Measurements from ENCODE around the gene NAV2. TPM values are rescaled to one million over a fixed set of nuclear protein-coding genes. Genes with fewer than 3 reads are reported as not detected.

The NAV2 gene
- total RNA-seq, 4 donors from 2014 or later: 9.6 to 40.0 (median 23.1) TPM

GRCh38 chr11:19756675-19757475 lies 44.2 kb downstream of the NAV2 start:
- TF ChIP-seq EP300 (IDR thresholded peaks at IDR 0.05; ENCODE audit: low read depth) (no peak), CTCF (IDR thresholded peaks at IDR 0.05) (no peak), POLR2AphosphoS5 (IDR thresholded peaks at IDR 0.05) (no peak), POLR2A (IDR thresholded peaks at IDR 0.05) (no peak)
- no peak for DNase-seq
- in situ Hi-C loops (cut with MboI; ENCODE audit: low pct_ligation_motif_present in 1 of 4, low pct_unique_long_range_greater_than_20kb in 1 of 4, low sequenced_read_pairs in 3 of 4) (loop anchor here in 1 of 4 donors (25.0 kb wide), 1 partner anchor 695 kb away; the partner anchor contains the start of gene MRGPRX2), intact Hi-C loops (cut with DNase I; ENCODE audit: low total_unique reads) (no loop called here)
- Histone ChIP-seq H3K4me1 (peaks cover 9 to 15% (median 10%) of the 10 kb centered on the region in 4 donors), H3K9me3 (no peaks in the 10 kb centered on the region), H3K4me3 (no peak overlapping the region), H3K27ac (peak overlapping the region; percentile 16 to 60 (median 58)), H3K27me3 (no peaks in the 10 kb centered on the region), H3K36me3 (no peaks in the 10 kb centered on the region)
- 83% methylated on average over 8 to 11 of the region's 11 CpGs for WGBS, 2 donors (ENCODE audit: low coverage in 1 of 2)

GRCh38 chr11:19759389-19759788 lies 46.8 kb downstream of the NAV2 start:
- no peaks in the 10 kb centered on the region for H3K36me3 ChIP-seq
- 61 to 76% methylated on average over 3 of the region's 3 CpGs for WGBS, 2 donors (ENCODE audit: low coverage in 1 of 2)
- no peaks in the 10 kb centered on the region for H3K9me3 ChIP-seq
- intact Hi-C loops (cut with DNase I; ENCODE audit: low total_unique reads): no loop called here
- no peak for DNase-seq
- no peaks in the 10 kb centered on the region for H3K27me3 ChIP-seq
- TF ChIP-seq EP300 (IDR thresholded peaks at IDR 0.05; ENCODE audit: low read depth): no peak
- no peak for TF ChIP-seq POLR2A (IDR thresholded peaks at IDR 0.05)
- TF ChIP-seq CTCF (IDR thresholded peaks at IDR 0.05): no peak
- no peak for TF ChIP-seq POLR2AphosphoS5 (IDR thresholded peaks at IDR 0.05)
- in situ Hi-C loops (cut with MboI; ENCODE audit: low pct_ligation_motif_present in 1 of 4, low pct_unique_long_range_greater_than_20kb in 1 of 4, low sequenced_read_pairs in 3 of 4): loop anchor here in 1 of 4 donors (25.0 kb wide), 1 partner anchor 697 kb away; the partner anchor contains the start of gene MRGPRX2
- no peak overlapping the region for H3K4me3 ChIP-seq
- no peak overlapping the region for H3K27ac ChIP-seq
- H3K4me1 ChIP-seq: peaks cover 0 to 19% (median 7%) of the 10 kb centered on the region in 4 donors

GRCh38 chr11:19762266-19762665 lies 49.6 kb downstream of the NAV2 start:
- no peaks in the 10 kb centered on the region for H3K36me3 ChIP-seq
- TF ChIP-seq POLR2A (IDR thresholded peaks at IDR 0.05) (no peak), POLR2AphosphoS5 (IDR thresholded peaks at IDR 0.05) (no peak), CTCF (IDR thresholded peaks at IDR 0.05) (no peak), EP300 (IDR thresholded peaks at IDR 0.05; ENCODE audit: low read depth) (no peak)
- H3K9me3 ChIP-seq: no peaks in the 10 kb centered on the region
- 92% methylated on average over 1 of the region's 1 CpG; no CpG with 5 or more reads in 1 of the 2 donors for WGBS, 2 donors (ENCODE audit: low coverage in 1 of 2)
- in situ Hi-C loops (cut with MboI; ENCODE audit: low pct_ligation_motif_present in 1 of 4, low pct_unique_long_range_greater_than_20kb in 1 of 4, low sequenced_read_pairs in 3 of 4): loop anchor here in 1 of 4 donors (25.0 kb wide), 1 partner anchor 700 kb away; the partner anchor contains the start of gene MRGPRX2
- H3K4me1 ChIP-seq: peaks cover 0 to 9% (median 2%) of the 10 kb centered on the region in 4 donors
- DNase-seq: no peak
- intact Hi-C loops (cut with DNase I; ENCODE audit: low total_unique reads): no loop called here
- no peaks in the 10 kb centered on the region for H3K27me3 ChIP-seq
- no peak overlapping the region for H3K4me3 ChIP-seq
- no peak overlapping the region for H3K27ac ChIP-seq

GRCh38 chr11:19763330-19763729 lies 50.7 kb downstream of the NAV2 start:
- no peaks in the 10 kb centered on the region for H3K27me3 ChIP-seq
- no peaks in the 10 kb centered on the region for H3K36me3 ChIP-seq
- in situ Hi-C loops (cut with MboI; ENCODE audit: low pct_ligation_motif_present in 1 of 4, low pct_unique_long_range_greater_than_20kb in 1 of 4, low sequenced_read_pairs in 3 of 4) (loop anchor here in 1 of 4 donors (25.0 kb wide), 1 partner anchor 701 kb away; the partner anchor contains the start of gene MRGPRX2), intact Hi-C loops (cut with DNase I; ENCODE audit: low total_unique reads) (no loop called here)
- WGBS, 2 donors (ENCODE audit: low coverage in 1 of 2): 35 to 74% methylated on average over 7 of the region's 7 CpGs
- TF ChIP-seq EP300 (IDR thresholded peaks at IDR 0.05; ENCODE audit: low read depth) (no peak), POLR2AphosphoS5 (IDR thresholded peaks at IDR 0.05) (no peak), CTCF (IDR thresholded peaks at IDR 0.05) (no peak), POLR2A (IDR thresholded peaks at IDR 0.05) (no peak)
- H3K27ac ChIP-seq: no peak overlapping the region
- H3K4me3 ChIP-seq: no peak overlapping the region
- no peaks in the 10 kb centered on the region for H3K9me3 ChIP-seq
- DNase-seq: no peak
- H3K4me1 ChIP-seq: peaks cover 0 to 12% (median 0%) of the 10 kb centered on the region in 4 donors

Measured in transverse colon (tissue), 4 donors.